ENCODE measurements around the gene CDK16.

DNA sequence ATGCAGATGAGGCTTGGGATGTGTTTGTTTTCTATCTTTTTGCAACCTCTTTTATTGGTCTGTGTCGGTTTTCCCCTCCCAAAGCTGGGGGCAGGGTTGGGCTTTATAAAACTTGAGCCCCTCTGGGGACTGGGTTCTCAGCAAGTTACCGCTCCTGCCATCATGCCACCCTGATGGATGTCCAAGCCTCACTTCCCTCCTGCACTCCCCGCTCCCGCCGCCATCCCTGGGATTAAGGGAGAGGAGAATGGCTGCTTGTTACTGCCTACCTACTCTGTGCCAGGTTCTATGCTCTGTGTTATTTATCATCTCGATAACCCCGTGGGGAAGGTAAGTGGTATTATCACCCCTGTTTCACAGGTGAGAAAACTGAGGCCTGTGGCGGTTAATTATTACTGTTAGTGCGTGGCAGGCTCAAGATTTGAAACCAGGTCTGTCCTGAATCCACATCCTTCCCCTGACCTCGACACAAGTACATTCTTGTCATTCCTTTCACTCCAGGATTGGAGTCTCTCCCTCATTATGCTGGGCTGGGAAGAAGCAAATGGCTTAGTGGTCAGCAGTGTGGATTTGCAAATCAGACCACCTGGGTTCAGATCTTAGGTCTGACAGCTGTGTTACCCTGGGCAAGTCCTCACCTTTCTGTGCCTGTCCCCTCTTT is 20.3 kb upstream of the CDK16 start:
- TF ChIP-seq CTCF (conservative IDR thresholded peaks at IDR 0.05; ENCODE audit: low read length): no peak
- TF ChIP-seq EZH2phosphoT487 (IDR thresholded peaks at IDR 0.05; ENCODE audit: borderline replicate concordance, low read depth, low read length): no peak
